Stimulated activated CD4-positive, alpha-beta T cell treated with anti-CD3 and anti-CD28 coated beads, TNF-alpha, amount 100 ng/mL, for 4 hours (primary cell): ENCODE data around the gene ATP2B2.

Experiments
- DNase-seq, 3 experiments: peaks; one replicate each; pipeline ENCODE4 v3.0.0-alpha.2; 2020; ENCODE audit warnings: low read depth in 3 of 3

Gene ATP2B2

GRCh38 chr3:10279384-10280176, 225.8 kb downstream of the ATP2B2 start:
- no peak for DNase-seq

- DNase-seq = no peak
These were observed 226.9 kb downstream of the ATP2B2 start for GRCh38 chr3:10278501-10278900.

- DNase-seq = no peak
These were observed 228.2 kb downstream of the ATP2B2 start for GRCh38 chr3:10277115-10277625.

GRCh38 chr3:10274601-10275000, 230.8 kb downstream of the ATP2B2 start:
- no peak for DNase-seq
